ENCODE measurements around the gene ZNF600.
"Not testable (repeated sequence)": the region's sequence is repeated elsewhere in the genome, so short reads cannot be mapped to it uniquely, and the experiment has no call there.

ZNF600 gene

DNA sequence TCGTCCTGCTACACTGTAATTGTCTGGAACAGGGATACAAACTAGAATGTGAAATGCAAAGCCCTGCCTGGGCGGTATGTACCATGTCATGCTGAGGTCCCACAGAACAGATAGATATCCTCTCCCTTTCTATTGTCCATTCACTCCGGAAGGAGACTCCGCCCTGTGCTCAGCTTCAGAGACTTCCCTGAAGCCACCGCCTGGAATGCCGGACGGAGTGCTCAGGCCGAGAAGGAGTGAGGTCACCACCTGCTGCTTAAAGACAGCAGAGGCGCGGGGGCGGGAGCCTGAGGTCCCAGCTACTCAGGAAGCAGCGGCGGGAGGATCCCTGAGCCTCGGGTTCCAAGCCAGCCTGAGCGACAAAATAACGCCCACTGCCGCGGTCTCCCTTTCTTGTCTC lies 50.9 kb downstream of the ZNF600 start:
- Histone ChIP-seq H3K27me3 (ENCODE audit: insufficient read depth, low read depth) (no peaks in the 10 kb centered on the region), H3K4me3 (IDR thresholded peaks at IDR 0.05; ENCODE audit: insufficient read depth, low read depth, low read length) (no peak overlapping the region), H4K20me1 (ENCODE audit: insufficient read depth) (no peaks in the 10 kb centered on the region), H3K4me1 (ENCODE audit: low read depth, poor library complexity, severe bottlenecking) (no peaks in the 10 kb centered on the region), H3K27ac (no peak overlapping the region), H3K9ac (no peak overlapping the region), H3K36me3 (ENCODE audit: insufficient read depth) (no peaks in the 10 kb centered on the region), H2AFZ (ENCODE audit: low read depth) (peak overlapping the region; percentile 78; the same call in 1 of the 2 replicates), H3K79me2 (ENCODE audit: insufficient read depth, low read depth) (no peaks in the 10 kb centered on the region), H3K4me2 (no peak overlapping the region)
- TF ChIP-seq, protein P1, sequence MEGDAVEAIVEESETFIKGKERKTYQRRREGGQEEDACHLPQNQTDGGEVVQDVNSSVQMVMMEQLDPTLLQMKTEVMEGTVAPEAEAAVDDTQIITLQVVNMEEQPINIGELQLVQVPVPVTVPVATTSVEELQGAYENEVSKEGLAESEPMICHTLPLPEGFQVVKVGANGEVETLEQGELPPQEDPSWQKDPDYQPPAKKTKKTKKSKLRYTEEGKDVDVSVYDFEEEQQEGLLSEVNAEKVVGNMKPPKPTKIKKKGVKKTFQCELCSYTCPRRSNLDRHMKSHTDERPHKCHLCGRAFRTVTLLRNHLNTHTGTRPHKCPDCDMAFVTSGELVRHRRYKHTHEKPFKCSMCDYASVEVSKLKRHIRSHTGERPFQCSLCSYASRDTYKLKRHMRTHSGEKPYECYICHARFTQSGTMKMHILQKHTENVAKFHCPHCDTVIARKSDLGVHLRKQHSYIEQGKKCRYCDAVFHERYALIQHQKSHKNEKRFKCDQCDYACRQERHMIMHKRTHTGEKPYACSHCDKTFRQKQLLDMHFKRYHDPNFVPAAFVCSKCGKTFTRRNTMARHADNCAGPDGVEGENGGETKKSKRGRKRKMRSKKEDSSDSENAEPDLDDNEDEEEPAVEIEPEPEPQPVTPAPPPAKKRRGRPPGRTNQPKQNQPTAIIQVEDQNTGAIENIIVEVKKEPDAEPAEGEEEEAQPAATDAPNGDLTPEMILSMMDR (conservative IDR thresholded peaks at IDR 0.05; ENCODE audit: low read depth, low read length): no peak

DNA sequence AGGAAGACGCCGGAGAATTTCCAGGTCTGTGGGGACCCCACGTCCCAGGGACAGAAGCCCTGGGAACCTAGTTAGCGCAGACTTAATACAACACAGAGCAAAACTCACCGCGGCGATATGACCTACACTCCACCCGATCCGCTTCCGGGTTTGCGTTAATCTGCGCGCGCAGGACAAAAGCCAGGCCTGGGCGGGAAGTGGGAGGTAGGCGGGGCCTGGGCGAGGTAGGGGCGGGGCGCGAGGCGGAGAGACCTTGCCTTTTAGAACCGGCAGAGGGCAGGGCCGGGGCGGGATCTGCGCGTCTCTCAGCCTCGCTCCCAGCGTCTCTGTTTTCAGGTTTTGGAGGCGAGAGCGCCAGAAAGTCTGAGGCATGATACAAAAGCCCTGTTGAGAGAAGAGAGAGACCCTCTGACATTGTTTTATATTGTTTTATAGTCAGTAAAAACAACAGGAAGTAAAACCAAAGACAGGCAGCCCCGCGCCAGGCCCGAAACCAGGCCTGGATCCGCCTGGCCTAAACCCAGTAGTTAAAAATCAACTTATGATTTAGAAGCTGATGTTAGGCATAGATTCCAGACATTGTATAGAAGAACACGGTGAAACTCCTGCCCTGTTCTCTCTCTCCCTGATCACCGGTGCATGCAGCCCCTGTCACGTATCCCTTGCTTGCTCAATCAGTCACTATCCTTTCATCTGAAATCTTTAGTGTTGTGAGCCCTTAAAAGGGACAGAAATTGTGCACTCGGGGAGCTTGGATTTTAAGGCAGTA lies 51.5 kb downstream of the ZNF600 start, which contains the start of gene ZNF611:
ZNF611 (minus strand) TSS at position 152 of the 769 bp plus-strand sequence. CDS start 19,150 bp downstream, outside the sequence.
- H3K27me3 ChIP-seq (ENCODE audit: insufficient read depth, low read depth): no peaks in the 10 kb centered on the region
- no peaks in the 10 kb centered on the region for H3K36me3 ChIP-seq (ENCODE audit: insufficient read depth)
- H2AFZ ChIP-seq (ENCODE audit: low read depth): peak within 1 kb of the TSS; percentile 78
- no peaks in the 10 kb centered on the region for H4K20me1 ChIP-seq (ENCODE audit: insufficient read depth)
- H3K4me1 ChIP-seq (ENCODE audit: low read depth, poor library complexity, severe bottlenecking): no peaks in the 10 kb centered on the region
- TF ChIP-seq, protein P1 (conservative IDR thresholded peaks at IDR 0.05; ENCODE audit: low read depth, low read length): peak; percentile 59
- H3K79me2 ChIP-seq (ENCODE audit: insufficient read depth, low read depth): no peaks in the 10 kb centered on the region
- H3K4me3 ChIP-seq (IDR thresholded peaks at IDR 0.05; ENCODE audit: insufficient read depth, low read depth, low read length): no peak within 1 kb of the TSS
- peak within 1 kb of the TSS; percentile 51; the same call in 1 of the 2 replicates for H3K4me2 ChIP-seq
- H3K9ac ChIP-seq: peak within 1 kb of the TSS; percentile 67; the same call in 1 of the 2 replicates
- H3K27ac ChIP-seq: peak within 1 kb of the TSS; percentile 54

DNA sequence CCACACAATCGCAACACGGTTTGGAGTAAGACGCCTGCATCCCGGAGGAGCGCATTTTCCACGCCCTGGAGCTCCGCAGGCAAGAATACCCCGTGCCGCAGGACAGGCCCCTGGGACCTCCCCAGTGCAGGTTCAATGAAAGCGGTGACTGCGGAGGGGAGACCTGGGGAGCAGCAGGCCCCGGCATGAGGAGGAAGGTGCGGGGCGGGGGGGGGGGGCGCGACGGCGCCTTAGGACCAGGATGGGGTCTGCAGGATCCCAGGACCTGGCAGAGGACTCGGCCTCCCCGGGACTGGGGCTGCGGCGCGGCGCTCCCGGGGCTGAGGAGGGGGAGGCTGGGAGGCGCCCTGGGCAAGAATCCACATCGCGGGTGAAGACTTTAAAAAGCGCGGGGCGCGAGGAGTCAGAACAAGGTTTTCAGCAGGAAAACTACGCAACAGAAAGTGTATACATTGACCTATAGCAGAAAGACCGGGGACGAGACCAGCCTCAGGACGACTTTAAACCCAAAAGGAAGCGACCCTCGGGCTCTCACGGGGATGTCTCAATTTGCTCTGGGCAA lies 52.2 kb downstream of the ZNF600 start:
- no peaks in the 10 kb centered on the region for H3K27me3 ChIP-seq (ENCODE audit: insufficient read depth, low read depth)
- H3K4me1 ChIP-seq (ENCODE audit: low read depth, poor library complexity, severe bottlenecking): no peaks in the 10 kb centered on the region
- no peaks in the 10 kb centered on the region for H4K20me1 ChIP-seq (ENCODE audit: insufficient read depth)
- no peaks in the 10 kb centered on the region for H3K36me3 ChIP-seq (ENCODE audit: insufficient read depth)
- peak overlapping the region; percentile 67; the same call in 1 of the 2 replicates for H3K9ac ChIP-seq
- TF ChIP-seq, protein P1 (conservative IDR thresholded peaks at IDR 0.05; ENCODE audit: low read depth, low read length): no peak
- peak overlapping the region; percentile 78 for H2AFZ ChIP-seq (ENCODE audit: low read depth)
- no peaks in the 10 kb centered on the region for H3K79me2 ChIP-seq (ENCODE audit: insufficient read depth, low read depth)
- peak overlapping the region; percentile 54 for H3K27ac ChIP-seq
- H3K4me3 ChIP-seq (IDR thresholded peaks at IDR 0.05; ENCODE audit: insufficient read depth, low read depth, low read length): no peak overlapping the region
- H3K4me2 ChIP-seq: peak overlapping the region; percentile 51; the same call in 1 of the 2 replicates

DNA sequence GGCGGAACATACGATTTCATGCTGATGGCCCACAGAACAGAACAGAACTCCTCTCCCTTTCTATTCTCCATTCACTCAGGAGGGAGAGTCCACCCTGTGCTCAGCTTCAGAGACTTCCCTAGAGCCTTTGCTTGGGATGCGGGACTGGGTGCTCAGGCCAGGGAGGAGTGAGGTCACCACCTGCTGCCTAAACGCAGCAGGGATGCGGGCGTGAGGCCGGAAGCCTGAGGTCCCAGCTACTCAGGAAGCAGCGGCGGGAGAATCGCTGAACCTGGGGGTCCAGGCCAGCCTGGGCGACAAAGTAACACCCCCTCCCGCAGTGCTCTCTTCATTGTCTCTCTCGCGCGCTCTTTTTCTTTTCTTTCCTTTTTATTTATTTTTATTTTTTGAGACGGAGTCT lies 60.5 kb downstream of the ZNF600 start:
- not testable (repeated sequence) for H3K4me1 ChIP-seq (ENCODE audit: low read depth, poor library complexity, severe bottlenecking); H3K79me2 ChIP-seq (ENCODE audit: insufficient read depth, low read depth); H3K36me3 ChIP-seq (ENCODE audit: insufficient read depth); H2AFZ ChIP-seq (ENCODE audit: low read depth); H3K4me3 ChIP-seq (IDR thresholded peaks at IDR 0.05; ENCODE audit: insufficient read depth, low read depth, low read length); H3K27ac ChIP-seq; H3K27me3 ChIP-seq (ENCODE audit: insufficient read depth, low read depth); H3K9ac ChIP-seq; H4K20me1 ChIP-seq (ENCODE audit: insufficient read depth); H3K4me2 ChIP-seq
